GM18873 (cell line): ENCODE measurements around the gene GKN1.

ENCODE experiments used
- ATAC-seq: cut with Tn5 transposase; IDR thresholded peaks from one replicate; pipeline ENCODE4 v1.9.1; 2021; ENCODE audit warnings: mild to moderate bottlenecking, moderate library complexity, moderate number of reproducible peaks; ENCODE audit not compliant: unreplicated experiment, low FRiP score

GKN1 gene

GRCh38 chr2:69001879-69002278 is 27.4 kb downstream of the GKN1 start:
- no peak for ATAC-seq

DNA sequence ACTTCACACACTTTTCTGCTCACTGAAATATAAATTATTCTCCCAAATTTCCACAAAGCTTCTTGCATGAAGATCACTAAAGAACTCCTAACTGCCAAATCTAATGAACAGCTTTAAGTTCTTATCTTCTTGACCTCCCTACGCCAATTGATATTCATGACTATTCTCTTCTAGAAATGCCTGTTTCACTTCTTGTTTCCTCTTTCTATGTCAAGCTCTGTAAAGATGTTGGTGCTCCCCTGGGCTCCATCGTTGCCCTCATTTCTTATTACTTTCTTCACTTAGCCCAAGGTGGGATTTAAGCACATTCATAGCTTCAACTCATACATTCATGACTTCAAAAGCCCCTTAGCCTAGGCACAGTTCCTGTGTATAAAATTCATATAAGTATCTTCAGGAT is 29.3 kb downstream of the GKN1 start:
- ATAC-seq: no peak

DNA sequence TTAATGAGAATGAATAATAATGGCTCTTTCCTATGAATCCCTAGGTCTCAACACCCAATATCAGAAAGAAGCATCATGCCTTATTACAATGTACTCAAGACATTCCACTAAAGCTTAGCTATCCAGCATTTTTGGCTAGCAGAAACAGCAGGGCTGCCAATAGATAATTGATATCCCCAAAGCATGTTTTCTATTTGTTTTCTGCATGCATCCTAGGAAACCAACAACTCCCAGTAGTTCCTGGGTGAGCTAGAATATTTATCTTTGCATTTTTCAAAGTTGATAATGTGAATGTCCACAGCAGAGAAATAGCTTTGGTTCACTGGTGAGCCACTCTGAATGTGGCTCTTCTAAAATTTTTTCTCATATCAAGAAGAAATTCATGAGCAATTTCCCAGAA is 32.7 kb downstream of the GKN1 start:
- ATAC-seq: no peak

GRCh38 chr2:69007603-69008002 is 33.2 kb downstream of the GKN1 start:
- no peak for ATAC-seq

DNA sequence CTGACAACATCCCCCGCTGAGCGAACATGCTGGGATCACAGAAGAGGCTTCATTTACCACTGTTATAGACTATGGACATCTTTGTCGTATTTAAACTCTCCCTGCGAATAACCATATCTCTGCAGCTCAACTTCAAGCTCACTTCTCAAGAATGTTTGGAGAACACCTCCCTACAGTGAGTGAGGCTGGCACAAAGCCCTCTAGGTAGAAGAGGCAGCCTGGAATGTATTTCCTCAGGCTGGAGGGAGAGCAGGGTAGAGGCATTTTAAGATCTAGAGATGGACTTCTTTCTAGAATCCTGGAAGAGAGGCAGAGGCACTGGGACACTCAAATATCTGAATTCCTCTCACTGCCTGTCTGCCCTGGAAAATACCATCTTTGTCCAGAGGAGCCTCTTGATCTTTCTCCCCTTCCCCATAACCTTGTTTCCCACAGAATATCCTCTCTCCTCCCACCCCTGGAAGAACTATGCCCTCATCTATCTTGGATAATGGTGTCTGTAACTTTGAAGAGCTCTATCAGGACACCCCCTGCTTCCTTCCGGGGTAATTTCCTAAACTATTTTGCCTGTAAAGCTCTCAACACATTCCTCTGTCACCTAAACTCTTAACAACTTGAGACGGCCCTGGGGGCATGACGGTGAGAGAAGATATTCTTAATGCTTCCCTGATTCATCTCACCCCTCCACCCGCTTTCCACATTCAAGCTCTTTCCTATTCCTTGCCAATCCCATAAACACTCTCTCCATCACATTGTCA is 36.2 kb downstream of the GKN1 start:
- no peak for ATAC-seq

DNA sequence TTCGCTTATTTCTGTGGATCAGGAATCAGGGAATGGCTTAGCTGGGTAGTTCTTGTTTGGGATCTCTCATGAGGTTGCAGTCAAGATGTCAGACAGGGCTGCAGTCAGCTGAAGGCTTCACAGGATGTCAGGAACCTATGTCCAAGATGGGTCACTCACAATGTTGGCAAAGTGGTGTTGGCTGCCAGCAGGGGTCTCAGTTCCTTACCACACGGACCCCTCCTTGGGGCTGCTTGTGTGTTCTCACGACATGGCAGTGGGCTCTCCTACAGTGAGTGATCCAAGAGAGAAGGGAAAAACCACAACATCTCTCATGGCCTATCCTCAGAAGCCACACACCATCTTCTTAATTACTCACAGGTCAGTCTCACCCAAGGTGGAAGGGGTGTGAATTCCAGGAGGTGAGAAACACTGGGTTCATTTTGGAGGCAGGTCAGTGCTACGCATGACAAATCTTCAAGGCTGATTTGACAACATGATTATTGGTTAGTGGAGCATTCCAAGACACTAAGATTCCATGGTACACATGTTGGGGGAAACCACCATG is 37.2 kb downstream of the GKN1 start:
- ATAC-seq: no peak

DNA sequence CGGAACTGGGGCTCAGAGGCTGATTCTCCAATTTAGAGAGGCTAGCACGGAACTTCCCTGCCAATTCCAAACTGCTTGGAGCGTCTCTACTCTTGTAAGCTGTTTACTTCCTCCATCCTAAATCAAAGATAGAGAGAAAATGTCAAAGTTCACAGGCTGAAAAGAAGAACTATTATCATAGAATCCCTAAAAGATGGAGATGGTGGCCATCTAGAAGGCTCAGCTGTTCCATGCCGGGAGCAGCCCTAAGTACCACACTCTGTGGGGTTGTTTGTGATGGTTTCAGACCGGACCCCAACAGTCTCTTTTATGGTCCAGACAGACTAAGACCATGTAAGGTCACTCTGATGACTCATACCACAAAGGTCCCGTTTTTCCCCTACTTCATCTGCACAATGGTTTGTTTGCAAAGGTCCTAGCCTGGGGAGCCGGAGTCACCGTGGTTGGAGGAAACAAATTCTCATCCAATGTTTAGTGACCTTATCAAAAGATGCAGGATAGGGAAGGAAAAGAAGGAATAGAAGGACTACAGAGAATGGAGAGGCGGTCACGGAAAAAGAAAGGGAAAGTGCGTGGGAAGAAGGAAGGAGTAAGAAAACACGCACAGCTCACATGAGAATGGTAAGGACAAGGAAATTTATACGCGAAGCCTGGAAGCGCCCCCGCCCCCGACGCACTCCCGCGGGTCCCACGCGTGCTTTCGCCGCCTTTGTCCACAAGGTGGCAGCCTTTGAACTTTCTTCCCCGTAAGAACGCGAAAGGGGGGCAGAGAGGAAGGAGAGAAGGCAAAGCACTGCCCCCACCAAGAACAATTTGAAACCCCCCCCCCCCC is 38.1 kb downstream of the GKN1 start:
- ATAC-seq: no peak

- ATAC-seq: no peak
These were observed 38.9 kb downstream of the GKN1 start, which contains the start of gene ANTXR1 for GRCh38 chr2:69013142-69013839. Gene ANTXR1 (plus strand): TSS chr2:69013179. CDS start chr2:69013500, 321 bp downstream.

GRCh38 chr2:69013840-69014821 is 39.7 kb downstream of the GKN1 start:
- ATAC-seq: no peak

DNA sequence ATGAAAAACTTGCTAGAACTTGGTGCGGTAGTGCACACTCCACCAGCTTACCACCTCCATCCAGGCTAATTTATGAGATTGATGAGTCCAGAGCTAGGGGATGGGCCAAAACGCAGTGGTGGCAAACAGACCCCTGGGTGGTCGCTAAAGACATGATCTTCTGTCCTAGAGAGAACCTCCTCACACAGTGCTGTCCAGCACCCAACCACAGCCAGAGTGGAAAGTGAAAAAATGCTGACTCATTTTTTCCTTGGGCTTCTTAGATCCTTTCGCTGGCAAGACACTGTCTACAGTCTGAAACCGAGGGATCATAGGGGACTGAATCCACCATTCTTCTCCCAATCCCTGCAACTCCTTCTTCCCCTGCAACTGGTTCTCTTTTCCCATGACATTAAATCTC is 42.6 kb downstream of the GKN1 start:
- no peak for ATAC-seq

GRCh38 chr2:69017835-69018234 is 43.4 kb downstream of the GKN1 start:
- no peak for ATAC-seq

GRCh38 chr2:69018678-69019095 is 44.3 kb downstream of the GKN1 start:
- no peak for ATAC-seq

DNA sequence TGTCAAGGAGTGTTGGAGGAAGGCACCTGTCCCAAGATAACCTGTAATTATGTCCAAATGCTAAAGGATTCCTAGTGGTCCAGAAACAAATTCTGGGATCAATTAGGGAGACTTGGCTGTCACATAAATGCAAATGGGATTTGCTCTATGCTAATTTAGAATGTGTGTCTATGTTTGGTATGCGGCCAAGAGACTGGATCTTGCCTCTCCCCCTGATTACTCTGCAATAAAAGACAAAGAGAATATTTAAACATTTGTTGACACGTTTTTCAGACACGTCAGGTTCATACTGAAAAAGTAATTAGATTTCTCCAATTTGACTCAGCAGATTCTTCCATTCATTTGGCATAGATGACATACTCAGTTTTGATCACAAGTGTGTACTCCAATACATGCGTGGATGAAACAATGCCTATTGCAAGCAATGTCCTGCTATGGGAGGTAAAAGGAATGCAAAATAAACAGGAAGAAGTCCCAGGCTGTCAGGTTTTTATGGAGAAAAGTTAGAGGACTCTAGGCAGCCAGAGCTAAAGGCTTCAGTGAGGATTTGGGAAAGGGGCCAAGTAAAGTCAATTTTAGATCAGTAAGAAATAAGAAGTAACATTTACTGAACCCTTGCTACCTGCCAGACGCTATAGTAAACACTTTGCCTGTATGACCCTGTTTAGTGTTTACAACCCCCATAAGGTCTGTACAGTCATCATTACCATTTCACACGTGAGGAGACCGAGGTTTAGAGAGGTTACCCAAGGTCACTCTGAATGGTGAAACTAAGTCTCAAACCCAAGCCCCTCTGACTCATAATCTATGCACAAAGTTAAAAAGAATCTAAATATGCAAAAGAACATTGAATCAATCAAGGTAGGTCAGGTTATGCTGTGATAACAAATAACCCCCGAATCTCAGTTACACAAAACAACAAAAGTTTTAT is 46.3 kb downstream of the GKN1 start:
- no peak for ATAC-seq

DNA sequence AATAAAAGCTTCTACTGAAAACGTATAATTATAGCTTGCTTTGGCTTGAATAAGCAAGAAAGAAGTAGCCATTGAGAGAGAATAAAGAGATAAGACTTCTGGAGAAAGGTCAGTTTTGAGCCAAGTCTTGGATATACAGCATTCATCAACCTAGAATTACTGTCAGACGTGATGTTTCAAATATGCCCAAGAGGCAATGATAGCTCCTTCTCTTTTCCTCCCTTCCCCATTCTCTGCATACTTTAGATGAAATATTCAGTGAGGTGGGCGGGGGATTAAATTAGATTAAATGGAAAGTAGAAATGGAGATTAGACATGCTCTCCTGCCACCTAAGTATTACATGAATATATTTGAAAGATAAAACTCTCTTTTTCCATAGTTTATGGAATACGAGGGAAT is 47.3 kb downstream of the GKN1 start:
- no peak for ATAC-seq

- ATAC-seq: no peak
These were observed 48.1 kb downstream of the GKN1 start for GRCh38 chr2:69022548-69022947.

- ATAC-seq: no peak
These were observed 48.8 kb downstream of the GKN1 start for GRCh38 chr2:69023236-69023635.

DNA sequence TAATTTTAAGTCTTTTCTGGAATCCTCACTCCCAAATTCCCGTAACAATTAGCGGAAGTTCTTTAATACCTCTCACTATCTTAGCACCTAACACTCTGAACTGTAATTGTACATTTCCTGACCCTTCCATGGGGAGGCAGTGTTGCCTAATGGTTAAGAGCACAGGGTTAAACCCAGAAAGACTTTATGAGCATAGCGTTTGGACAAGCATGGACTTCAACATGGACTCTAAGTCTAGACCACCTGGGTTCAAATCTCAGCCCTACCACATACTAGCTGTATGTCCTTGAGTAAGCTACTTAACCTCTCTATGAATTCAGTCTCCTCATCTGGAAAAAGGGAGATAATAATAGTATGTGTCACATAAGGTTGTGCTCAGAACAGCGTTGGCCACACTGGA is 51.6 kb downstream of the GKN1 start:
- ATAC-seq: no peak

- ATAC-seq: no peak
These were observed 52.4 kb downstream of the GKN1 start for GRCh38 chr2:69026691-69027459.
